A673 (cell line): ENCODE results near the gene FBN3. TPM values are rescaled to one million over a fixed set of nuclear protein-coding genes. Genes with fewer than 3 reads are reported as not detected.

Source experiments
- BruUV-seq: library from RNA; stranded (reverse); fragments of 400-500 nt; replicated peaks from 2 replicates; lab custom pipeline; 2021; lab: Mats Ljungman, UMichigan
- CTCF ChIA-PET: fragments of 300-600 bp; sonication (Branson Sonifier 250); formaldehyde crosslinking; loops from one replicate; lab custom pipeline; 2022; ENCODE audit warnings: antibody characterized with exemption; lab: Charles Lee
- POLR2A ChIA-PET: fragments of 300-600 bp; sonication (Branson Sonifier 250); formaldehyde crosslinking; loops from one replicate; lab custom pipeline; 2022; ENCODE audit warnings: antibody characterized with exemption; ENCODE audit not compliant: low non-redundant PET; lab: Charles Lee
- DNase-seq: peaks from one replicate; pipeline ENCODE4 v3.0.0-alpha.2; 2015; ENCODE audit warnings: low spot score
- H3K27ac ChIP-seq: fragments of 200-600 bp; sonication (generic); 2 replicates; pipeline ENCODE4 v1.5.1; 2016; ENCODE audit warnings: mixed run types, low read depth, mild to moderate bottlenecking, mixed read lengths, antibody characterized with exemption, low read length; ENCODE audit not compliant: poor library complexity, severe bottlenecking
- H3K27me3 ChIP-seq: fragments of 200-600 bp; sonication (generic); replicated peaks from 2 replicates; pipeline ENCODE4 v1.6.1; 2017; ENCODE audit warnings: mixed run types, low read depth, mild to moderate bottlenecking, mixed read lengths, antibody characterized with exemption, low read length; ENCODE audit not compliant: insufficient read depth, poor library complexity
- H3K36me3 ChIP-seq: fragments of 200-600 bp; sonication (generic); 2 replicates; pipeline ENCODE4 v1.6.1; 2016; ENCODE audit warnings: mixed run types, mild to moderate bottlenecking, mixed read lengths, antibody characterized with exemption, low read length; ENCODE audit not compliant: insufficient read depth, poor library complexity, severe bottlenecking
- H3K4me1 ChIP-seq: fragments of 200-600 bp; sonication (generic); 2 replicates; pipeline ENCODE4 v1.6.1; 2017; ENCODE audit warnings: mixed run types, mild to moderate bottlenecking, mixed read lengths, antibody characterized with exemption, low read length; ENCODE audit not compliant: insufficient read depth, poor library complexity, severe bottlenecking
- H3K4me3 ChIP-seq: fragments of 200-600 bp; sonication (generic); 2 replicates; pipeline ENCODE4 v1.5.1; 2016; ENCODE audit warnings: low read depth, mixed run types, mild to moderate bottlenecking, mixed read lengths, low read length; ENCODE audit not compliant: poor library complexity, severe bottlenecking
- H3K9me3 ChIP-seq: fragments of 200-600 bp; sonication (generic); 2 replicates; pipeline ENCODE4 v1.6.1; 2016; ENCODE audit warnings: mixed run types, low read depth, mild to moderate bottlenecking, mixed read lengths, antibody characterized with exemption, low read length; ENCODE audit not compliant: poor library complexity, severe bottlenecking
- EZH2 ChIP-seq: fragments of 200-600 bp; sonication (generic); IDR thresholded peaks from 2 replicates; pipeline ENCODE4 v1.6.1; 2017; ENCODE audit warnings: borderline replicate concordance, low read depth, mild to moderate bottlenecking, mixed read lengths, antibody characterized with exemption, low read length; ENCODE audit not compliant: poor library complexity, severe bottlenecking
- intact Hi-C: fragments of 100-400 bp; cut with micrococcal nuclease; formaldehyde crosslinking; loops from one replicate; pipeline ENCODE4 v1.10.0; 2022; ENCODE audit not compliant: unreplicated experiment
- total RNA-seq: library from RNA; stranded (reverse); gene quantifications from 2 replicates; pipeline ENCODE4 v1.2.3, GENCODE V29; 2021
- TF ChIP-seq, protein P1 (sequence below): fragments of 300-800, 200-600 bp; sonication (generic); conservative IDR thresholded peaks from 2 replicates; pipeline ENCODE4 v1.5.1; 2017; ENCODE audit warnings: low read depth, mild to moderate bottlenecking, antibody characterized with exemption, low read length, moderate library complexity, mixed read lengths

Gene FBN3
- total RNA-seq, 1 experiment from 2014 or later: 0.06 TPM

GRCh38 chr19:8168537-8168936 is 19.1 kb upstream of the FBN3 start:
- no peak for TF ChIP-seq EZH2
- TF ChIP-seq, protein P1, sequence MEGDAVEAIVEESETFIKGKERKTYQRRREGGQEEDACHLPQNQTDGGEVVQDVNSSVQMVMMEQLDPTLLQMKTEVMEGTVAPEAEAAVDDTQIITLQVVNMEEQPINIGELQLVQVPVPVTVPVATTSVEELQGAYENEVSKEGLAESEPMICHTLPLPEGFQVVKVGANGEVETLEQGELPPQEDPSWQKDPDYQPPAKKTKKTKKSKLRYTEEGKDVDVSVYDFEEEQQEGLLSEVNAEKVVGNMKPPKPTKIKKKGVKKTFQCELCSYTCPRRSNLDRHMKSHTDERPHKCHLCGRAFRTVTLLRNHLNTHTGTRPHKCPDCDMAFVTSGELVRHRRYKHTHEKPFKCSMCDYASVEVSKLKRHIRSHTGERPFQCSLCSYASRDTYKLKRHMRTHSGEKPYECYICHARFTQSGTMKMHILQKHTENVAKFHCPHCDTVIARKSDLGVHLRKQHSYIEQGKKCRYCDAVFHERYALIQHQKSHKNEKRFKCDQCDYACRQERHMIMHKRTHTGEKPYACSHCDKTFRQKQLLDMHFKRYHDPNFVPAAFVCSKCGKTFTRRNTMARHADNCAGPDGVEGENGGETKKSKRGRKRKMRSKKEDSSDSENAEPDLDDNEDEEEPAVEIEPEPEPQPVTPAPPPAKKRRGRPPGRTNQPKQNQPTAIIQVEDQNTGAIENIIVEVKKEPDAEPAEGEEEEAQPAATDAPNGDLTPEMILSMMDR: no peak
- no peaks in the 10 kb centered on the region for H3K27me3 ChIP-seq
- BruUV-seq: no TSS peak
- intact Hi-C loops: no loop called here
- H3K27ac ChIP-seq: no peak overlapping the region
- ChIA-PET POLR2A (interaction anchor here (0.6 kb wide), 1 partner anchor 9 kb away, joined by 7 read pairs; no protein-coding TSS in a partner anchor), CTCF (no interaction called here)
- H3K36me3 ChIP-seq: no peaks in the 10 kb centered on the region
- DNase-seq: no peak
- H3K4me1 ChIP-seq: no peaks in the 10 kb centered on the region
- no peaks in the 10 kb centered on the region for H3K9me3 ChIP-seq
- H3K4me3 ChIP-seq: no peak overlapping the region

DNA sequence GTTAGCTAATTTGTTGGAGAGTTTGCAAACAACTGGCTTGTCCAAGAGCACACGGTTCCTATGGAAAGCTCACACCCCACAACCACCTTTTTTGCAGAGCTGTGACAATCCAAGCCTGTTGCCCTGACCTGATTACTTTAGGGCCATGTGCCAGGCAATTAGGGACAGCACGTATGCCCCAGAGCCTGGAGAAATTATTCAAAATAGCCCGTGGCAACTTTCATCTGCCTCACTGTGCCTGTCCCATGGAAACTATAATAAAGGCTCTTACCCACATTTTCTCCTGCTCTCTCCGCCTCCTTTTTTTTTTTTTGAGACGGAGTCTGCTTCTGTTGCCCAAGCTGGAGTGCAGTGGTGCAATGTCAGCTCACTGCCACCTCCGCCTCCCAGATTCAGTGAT is 18.6 kb upstream of the FBN3 start:
- intact Hi-C loops: no loop called here
- H3K4me1 ChIP-seq: no peaks in the 10 kb centered on the region
- H3K9me3 ChIP-seq: no peaks in the 10 kb centered on the region
- no TSS peak for BruUV-seq
- no peak for DNase-seq
- H3K4me3 ChIP-seq: no peak overlapping the region
- no peaks in the 10 kb centered on the region for H3K27me3 ChIP-seq
- no peak for TF ChIP-seq EZH2
- TF ChIP-seq, protein P1: no peak
- ChIA-PET CTCF (no interaction called here), POLR2A (no interaction called here)
- no peak overlapping the region for H3K27ac ChIP-seq
- no peaks in the 10 kb centered on the region for H3K36me3 ChIP-seq

DNA sequence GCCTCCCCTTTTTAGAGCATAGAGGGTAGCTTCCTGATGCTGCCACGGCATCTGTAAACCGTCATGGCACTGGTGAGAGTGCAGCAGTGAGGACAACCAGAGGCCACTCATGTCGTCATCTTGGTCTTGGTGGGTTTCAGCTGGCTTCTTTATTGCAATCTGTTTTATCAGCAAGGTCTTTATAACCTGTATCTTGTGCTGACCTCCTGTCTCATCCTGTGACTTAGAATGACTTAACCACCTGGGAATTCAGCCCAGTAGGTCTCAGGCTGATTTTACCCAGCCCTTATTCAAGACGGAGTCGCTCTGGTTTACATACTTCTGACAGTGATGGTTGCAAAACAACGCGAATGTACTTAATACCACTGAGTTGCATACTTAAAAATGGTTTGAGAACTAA is 14.4 kb upstream of the FBN3 start:
- no peaks in the 10 kb centered on the region for H3K9me3 ChIP-seq
- TF ChIP-seq, protein P1: no peak
- no peak for TF ChIP-seq EZH2
- POLR2A ChIA-PET: no interaction called here
- BruUV-seq: no TSS peak
- H3K4me3 ChIP-seq: no peak overlapping the region
- intact Hi-C loops: no loop called here
- peaks cover 6% of the 10 kb centered on the region for H3K4me1 ChIP-seq
- H3K27ac ChIP-seq: no peak overlapping the region
- H3K27me3 ChIP-seq: no peaks in the 10 kb centered on the region
- DNase-seq: no peak
- H3K36me3 ChIP-seq: no peaks in the 10 kb centered on the region
- CTCF ChIA-PET: no interaction called here
